HG03354 (cell line): ENCODE measurements around the gene EIF3D.

Source experiments
- ATAC-seq: cut with Tn5 transposase; IDR thresholded peaks from one replicate; pipeline ENCODE4 v1.9.1; 2021; ENCODE audit warnings: mild to moderate bottlenecking; ENCODE audit not compliant: unreplicated experiment, poor library complexity, severe bottlenecking

Gene EIF3D

GRCh38 chr22:36470162-36470993, 58.6 kb downstream of the EIF3D start:
- no peak for ATAC-seq

- no peak for ATAC-seq
Measured at GRCh38 chr22:36469094-36469710, 59.8 kb downstream of the EIF3D start.

- no peak for ATAC-seq
Measured at GRCh38 chr22:36467946-36468345, 61.0 kb downstream of the EIF3D start.

- no peak for ATAC-seq
Measured at GRCh38 chr22:36467042-36467810, 61.7 kb downstream of the EIF3D start.

GRCh38 chr22:36466258-36466657, 62.7 kb downstream of the EIF3D start:
- ATAC-seq: no peak

- ATAC-seq: no peak
Measured at GRCh38 chr22:36465232-36466021, 63.5 kb downstream of the EIF3D start.

GRCh38 chr22:36464715-36465231, 64.2 kb downstream of the EIF3D start:
- no peak for ATAC-seq

- ATAC-seq: no peak
Measured at GRCh38 chr22:36463783-36464184, 65.2 kb downstream of the EIF3D start.

- no peak for ATAC-seq
Measured at GRCh38 chr22:36461665-36462649, 67.0 kb downstream of the EIF3D start.
